Astrocyte (in vitro differentiated cells and primary cell): Measurements from ENCODE around the gene ANK3. TPM values are rescaled to one million over a fixed set of nuclear protein-coding genes. Genes with fewer than 3 reads are reported as not detected.

Source experiments
- DNase-seq: peaks from one replicate; pipeline ENCODE4 v3.0.0-alpha.2; 2010; ENCODE audit warnings: low read depth
- FAIRE-seq: peaks from 2 replicates; lab custom pipeline; 2011; peaks lifted over from hg19 to GRCh38; lab: Jason Lieb, UNC
- H2AFZ ChIP-seq: 2 replicates; pipeline ENCODE4 v1.6.0; 2012; ENCODE audit warnings: low read depth, low read length, inconsistent platforms
- H3K27ac ChIP-seq: 2 replicates; pipeline ENCODE4 v1.5.1; 2011; ENCODE audit warnings: low read depth, low read length, inconsistent platforms
- H3K27me3 ChIP-seq: 2 replicates; pipeline ENCODE4 v1.6.0; 2011; ENCODE audit warnings: low read length, inconsistent platforms; ENCODE audit not compliant: insufficient read depth
- H3K36me3 ChIP-seq: 2 replicates; pipeline ENCODE4 v1.5.1; 2011; ENCODE audit warnings: low read length, inconsistent platforms; ENCODE audit not compliant: insufficient read depth
- H3K4me1 ChIP-seq: 2 replicates; pipeline ENCODE4 v1.5.1; 2011; ENCODE audit warnings: low read length, inconsistent platforms; ENCODE audit not compliant: insufficient read depth
- H3K4me2 ChIP-seq: 2 replicates; pipeline ENCODE4 v1.6.0; 2012; ENCODE audit warnings: low read length, inconsistent platforms
- H3K4me3 ChIP-seq: 2 replicates; pipeline ENCODE4 v1.5.1; 2011; ENCODE audit warnings: low read depth, mild to moderate bottlenecking, low read length, inconsistent platforms; ENCODE audit not compliant: insufficient read depth
- H3K79me2 ChIP-seq: 2 replicates; pipeline ENCODE4 v1.6.0; 2012; ENCODE audit warnings: mild to moderate bottlenecking, low read length, inconsistent platforms; ENCODE audit not compliant: insufficient read depth
- H3K9ac ChIP-seq: 2 replicates; pipeline ENCODE4 v1.6.0; 2012; ENCODE audit warnings: mild to moderate bottlenecking, low read length, inconsistent platforms
- H3K9me3 ChIP-seq: 2 replicates; pipeline ENCODE4 v1.5.1; 2012; ENCODE audit warnings: low read depth, mild to moderate bottlenecking, low read length, inconsistent platforms; ENCODE audit not compliant: insufficient read depth
- H4K20me1 ChIP-seq: 2 replicates; pipeline ENCODE4 v1.6.0; 2012; ENCODE audit warnings: low read length, inconsistent platforms; ENCODE audit not compliant: insufficient read depth
- H3K27ac Mint-ChIP-seq: one replicate; pipeline ENCODE4 v1.8.0; 2021; ENCODE audit warnings: mild to moderate bottlenecking, mixed read lengths; ENCODE audit not compliant: unreplicated experiment
- H3K27me3 Mint-ChIP-seq: one replicate; pipeline ENCODE4 v1.8.0; 2021; ENCODE audit warnings: low read depth, mixed read lengths; ENCODE audit not compliant: unreplicated experiment
- H3K36me3 Mint-ChIP-seq: one replicate; pipeline ENCODE4 v1.8.0; 2021; ENCODE audit warnings: low read depth, mixed read lengths; ENCODE audit not compliant: unreplicated experiment
- H3K4me1 Mint-ChIP-seq: one replicate; pipeline ENCODE4 v1.8.0; 2021; ENCODE audit warnings: low read depth, mixed read lengths; ENCODE audit not compliant: unreplicated experiment
- H3K4me3 Mint-ChIP-seq: one replicate; pipeline ENCODE4 v1.8.0; 2021; ENCODE audit warnings: mild to moderate bottlenecking, moderate library complexity, mixed read lengths; ENCODE audit not compliant: unreplicated experiment
- H3K9me3 Mint-ChIP-seq: one replicate; pipeline ENCODE4 v1.8.0; 2021; ENCODE audit warnings: mild to moderate bottlenecking, mixed read lengths; ENCODE audit not compliant: unreplicated experiment
- CTCF ChIP-seq: IDR thresholded peaks from 2 replicates; pipeline ENCODE4 v1.5.1; 2011; ENCODE audit warnings: low read depth, mild to moderate bottlenecking, inconsistent platforms, low read length, moderate library complexity; ENCODE audit not compliant: insufficient read depth
- EZH2 ChIP-seq: IDR thresholded peaks from 2 replicates; pipeline ENCODE4 v1.6.1; 2012; ENCODE audit warnings: mild to moderate bottlenecking, low read length, inconsistent platforms; ENCODE audit not compliant: insufficient read depth
- total RNA-seq: library from RNA; stranded (reverse); gene quantifications from 2 replicates; pipeline ENCODE4 v1.2.1, GENCODE V29; 2021

Gene ANK3
- total RNA-seq, 1 donor from 2014 or later = 21.1 TPM

DNA sequence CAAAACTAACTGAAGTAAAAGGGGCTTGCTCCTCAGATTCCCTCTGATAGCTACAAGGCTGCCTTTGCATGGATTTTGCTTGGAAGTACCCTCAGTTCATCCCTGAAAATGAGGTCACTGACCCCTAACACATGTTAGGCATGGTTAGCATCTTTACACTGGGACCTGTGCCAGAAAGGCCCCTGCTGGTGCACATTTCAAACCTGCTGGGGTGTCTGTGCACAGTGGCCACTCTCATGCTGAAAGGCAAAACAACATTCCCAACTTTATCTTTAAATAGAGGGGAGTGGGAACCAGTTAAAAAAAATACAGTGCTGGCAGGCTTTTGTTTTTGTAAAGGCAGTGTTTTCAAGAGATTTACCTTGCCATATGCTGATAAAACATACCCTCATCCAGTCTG is 99.1 kb downstream of the ANK3 start:
- no peaks in the 10 kb centered on the region for H3K9me3 ChIP-seq
- no peak overlapping the region for H3K4me3 ChIP-seq
- Mint-ChIP-seq H3K27me3 (peaks cover 3% of the 10 kb centered on the region), H3K27ac (no peak overlapping the region), H3K36me3 (no peaks in the 10 kb centered on the region), H3K9me3 (no peaks in the 10 kb centered on the region), H3K4me1 (peaks cover 14% of the 10 kb centered on the region), H3K4me3 (no peak overlapping the region)
- no peak for DNase-seq
- no peak overlapping the region for H3K27ac ChIP-seq
- H3K36me3 ChIP-seq = no peaks in the 10 kb centered on the region
- no peak for TF ChIP-seq CTCF
- no peak for TF ChIP-seq EZH2
- no peaks in the 10 kb centered on the region for H3K27me3 ChIP-seq
- no peak overlapping the region for H3K4me2 ChIP-seq
- H3K4me1 ChIP-seq = peaks cover 5% of the 10 kb centered on the region
- no peaks in the 10 kb centered on the region for H4K20me1 ChIP-seq
- FAIRE-seq = no peak
- H3K9ac ChIP-seq = no peak overlapping the region
- H3K79me2 ChIP-seq = no peaks in the 10 kb centered on the region
- H2AFZ ChIP-seq = no peak overlapping the region

GRCh38 chr10:60289800-60290199 is 99.9 kb downstream of the ANK3 start:
- Histone ChIP-seq H3K79me2 (no peaks in the 10 kb centered on the region), H3K9ac (no peak overlapping the region), H3K4me3 (no peak overlapping the region), H3K4me1 (peaks cover 5% of the 10 kb centered on the region), H4K20me1 (no peaks in the 10 kb centered on the region), H3K9me3 (no peaks in the 10 kb centered on the region), H3K27me3 (no peaks in the 10 kb centered on the region), H2AFZ (no peak overlapping the region), H3K4me2 (no peak overlapping the region), H3K27ac (no peak overlapping the region), H3K36me3 (no peaks in the 10 kb centered on the region)
- Mint-ChIP-seq H3K36me3 (no peaks in the 10 kb centered on the region), H3K9me3 (no peaks in the 10 kb centered on the region), H3K4me1 (peaks cover 17% of the 10 kb centered on the region), H3K4me3 (no peak overlapping the region), H3K27ac (no peak overlapping the region), H3K27me3 (peaks cover 3% of the 10 kb centered on the region)
- FAIRE-seq (no peak), DNase-seq (no peak)
- TF ChIP-seq CTCF (no peak), EZH2 (no peak)

- Mint-ChIP-seq H3K27ac (no peak overlapping the region), H3K36me3 (no peaks in the 10 kb centered on the region), H3K4me1 (peaks cover 23% of the 10 kb centered on the region), H3K27me3 (peaks cover 3% of the 10 kb centered on the region), H3K9me3 (no peaks in the 10 kb centered on the region), H3K4me3 (no peak overlapping the region)
- H3K4me2 ChIP-seq = no peak overlapping the region
- H2AFZ ChIP-seq = no peak overlapping the region
- no peak overlapping the region for H3K9ac ChIP-seq
- DNase-seq = no peak
- H3K9me3 ChIP-seq = no peaks in the 10 kb centered on the region
- no peak for FAIRE-seq
- H3K27me3 ChIP-seq = no peaks in the 10 kb centered on the region
- H3K36me3 ChIP-seq = no peaks in the 10 kb centered on the region
- H3K79me2 ChIP-seq = no peaks in the 10 kb centered on the region
- no peak for TF ChIP-seq CTCF
- no peak for TF ChIP-seq EZH2
- H3K27ac ChIP-seq = no peak overlapping the region
- peaks cover 12% of the 10 kb centered on the region for H3K4me1 ChIP-seq
- H3K4me3 ChIP-seq = no peak overlapping the region
- H4K20me1 ChIP-seq = no peaks in the 10 kb centered on the region
Observed at GRCh38 chr10:60288256-60288655, 101.4 kb downstream of the ANK3 start.
